NCI-H1048 (cell line): Measurements from ENCODE around the gene FGF12.

Source experiments
- DNase-seq: peaks from one replicate; lab custom pipeline; 2025; lab: John Stamatoyannopoulos, UW

The FGF12 gene

GRCh38 chr3:192494174-192494573 lies 233.2 kb downstream of the FGF12 start:
- DNase-seq, result no peak

- DNase-seq, result no peak
Measured at GRCh38 chr3:192490720-192491119, 236.6 kb downstream of the FGF12 start.

- DNase-seq, result no peak
Measured at GRCh38 chr3:192489579-192489978, 237.8 kb downstream of the FGF12 start.

- DNase-seq, result no peak
Measured at GRCh38 chr3:192487033-192487432, 240.3 kb downstream of the FGF12 start.

- no peak for DNase-seq
Measured at GRCh38 chr3:192482809-192483208, 244.5 kb downstream of the FGF12 start.

GRCh38 chr3:192482391-192482790 lies 244.9 kb downstream of the FGF12 start:
- no peak for DNase-seq

- DNase-seq, result no peak
Measured at GRCh38 chr3:192481638-192482037, 245.7 kb downstream of the FGF12 start.

GRCh38 chr3:192467230-192468140 lies 259.9 kb downstream of the FGF12 start:
- peak; percentile 47 for DNase-seq

- DNase-seq, result no peak
Measured at GRCh38 chr3:192449036-192449435, 278.3 kb downstream of the FGF12 start.

GRCh38 chr3:192445770-192446644 lies 281.3 kb downstream of the FGF12 start:
- peak; percentile 88 for DNase-seq

- DNase-seq, result no peak
Measured at GRCh38 chr3:192444791-192445106, 282.6 kb downstream of the FGF12 start.

GRCh38 chr3:192444096-192444790 lies 283.1 kb downstream of the FGF12 start:
- DNase-seq, result peak; percentile 61

GRCh38 chr3:192435241-192435640 lies 292.1 kb downstream of the FGF12 start:
- no peak for DNase-seq

GRCh38 chr3:192434186-192434585 lies 293.2 kb downstream of the FGF12 start:
- no peak for DNase-seq

- no peak for DNase-seq
Measured at GRCh38 chr3:192433704-192434103, 293.6 kb downstream of the FGF12 start.

- no peak for DNase-seq
Measured at GRCh38 chr3:192422997-192423342, 304.4 kb downstream of the FGF12 start.

- DNase-seq, result no peak
Measured at GRCh38 chr3:192422321-192422996, 304.9 kb downstream of the FGF12 start.

- DNase-seq, result no peak
Measured at GRCh38 chr3:192419312-192419711, 308.0 kb downstream of the FGF12 start.

GRCh38 chr3:192417559-192418055 lies 309.7 kb downstream of the FGF12 start:
- DNase-seq, result no peak

GRCh38 chr3:192417017-192417416 lies 310.3 kb downstream of the FGF12 start:
- DNase-seq, result no peak

- DNase-seq, result no peak
Measured at GRCh38 chr3:192413461-192413860, 313.9 kb downstream of the FGF12 start.

GRCh38 chr3:192410684-192410960 lies 316.7 kb downstream of the FGF12 start:
- no peak for DNase-seq
